SK-N-SH (cell line): ENCODE results near the gene TDG. TPM values are rescaled to one million over a fixed set of nuclear protein-coding genes. Genes with fewer than 3 reads are reported as not detected.
A peak's percentile ranks its signal among the peaks of the same experiment; 100 is the strongest.

ENCODE experiments used
- CTCF ChIA-PET: fragments of 300-600, 350-600 bp; formaldehyde crosslinking; extraction: SDS; loops from one replicate; lab custom pipeline; 2021; lab: Yijun Ruan, JAX
- POLR2A ChIA-PET: fragments of 350-600 bp; sonication (Branson Sonifier 250); formaldehyde crosslinking; extraction: SDS; loops from one replicate; lab custom pipeline; 2020; ENCODE audit warnings: antibody characterized with exemption, inconsistent platforms; lab: Yijun Ruan, JAX
- DNase-seq: peaks from one replicate; pipeline ENCODE4 v3.0.0; 2012
- H2AFZ ChIP-seq: fragments of 200-600 bp; sonication (generic); 2 replicates; pipeline ENCODE4 v1.8.1; 2016; ENCODE audit warnings: antibody characterized with exemption, mild to moderate bottlenecking, low read depth
- H3F3A ChIP-seq: fragments of 200-600 bp; sonication (generic); replicated peaks from 2 replicates; pipeline ENCODE3; 2016; ENCODE audit warnings: antibody characterized with exemption, mild to moderate bottlenecking; ENCODE audit not compliant: insufficient read depth
- H3K27ac ChIP-seq, 2 experiments: fragments of 200-500 bp in 1 of 2; fragments of 200-600 bp in 1 of 2; sonication (Bioruptor generic) in 1 of 2; sonication (generic), shearing (Covaris generic) in 1 of 2; 2 replicates each; pipeline versions ENCODE4 v1.5.1 to v1.6.1; 2014 to 2016; ENCODE audit warnings: low read depth in 2 of 2, inconsistent platforms in 1 of 2, low read length in 1 of 2, mild to moderate bottlenecking in 1 of 2, mixed read lengths in 1 of 2
- H3K27me3 ChIP-seq: fragments of 200-600 bp; sonication (generic), shearing (Covaris generic); 2 replicates; pipeline ENCODE4 v1.6.1; 2016; ENCODE audit warnings: mixed run types; ENCODE audit not compliant: insufficient read depth
- H3K36me3 ChIP-seq, 2 experiments: fragments of 200-500 bp in 1 of 2; fragments of 200-600 bp in 1 of 2; sonication (Bioruptor generic) in 1 of 2; sonication (generic) in 1 of 2; replicated peaks in 1 of 2; 2 replicates each; pipeline versions ENCODE3 to v1.5.1; 2014 to 2016; ENCODE audit warnings: low read length in 1 of 2, mild to moderate bottlenecking in 1 of 2; ENCODE audit not compliant: insufficient read depth in 2 of 2, control insufficient read depth in 1 of 2
- H3K4me1 ChIP-seq, 2 experiments: fragments of 200-500 bp in 1 of 2; fragments of 200-600 bp in 1 of 2; sonication (Bioruptor generic) in 1 of 2; sonication (generic), shearing (Covaris generic) in 1 of 2; 2 replicates each; pipeline versions ENCODE4 v1.5.1 to v1.6.1; 2014 to 2016; ENCODE audit warnings: low read depth in 1 of 2, low read length in 1 of 2, mixed run types in 1 of 2; ENCODE audit not compliant: insufficient read depth in 2 of 2, control insufficient read depth in 1 of 2
- H3K4me2 ChIP-seq: fragments of 200-600 bp; sonication (generic), shearing (Covaris generic); 2 replicates; pipeline ENCODE4 v1.6.1; 2017; ENCODE audit warnings: mixed run types
- H3K4me3 ChIP-seq, 2 experiments: fragments of 200-500 bp in 1 of 2; fragments of 200-600 bp in 1 of 2; sonication (Bioruptor generic) in 1 of 2; sonication (generic), shearing (Covaris generic) in 1 of 2; 2 replicates each; pipeline versions ENCODE4 v1.5.1 to v1.8.1; 2014 to 2016; ENCODE audit warnings: low read depth in 2 of 2, inconsistent platforms in 1 of 2, low read length in 1 of 2, mild to moderate bottlenecking in 1 of 2, mixed read lengths in 1 of 2, moderate library complexity in 1 of 2
- H3K79me2 ChIP-seq: fragments of 200-600 bp; sonication (generic); 2 replicates; pipeline ENCODE4 v1.8.1; 2017; ENCODE audit warnings: mild to moderate bottlenecking; ENCODE audit not compliant: insufficient read depth
- H3K9ac ChIP-seq: fragments of 200-600 bp; sonication (generic); 2 replicates; pipeline ENCODE4 v1.6.1; 2017; ENCODE audit warnings: mixed run types
- H3K9me2 ChIP-seq: fragments of 200-600 bp; sonication (generic); 2 replicates; pipeline ENCODE4 v1.6.1; 2017; ENCODE audit warnings: mixed run types
- H3K9me3 ChIP-seq: fragments of 200-600 bp; sonication (generic); 2 replicates; pipeline ENCODE4 v1.6.1; 2017; ENCODE audit warnings: mixed run types, mild to moderate bottlenecking, moderate library complexity
- H4K20me1 ChIP-seq: fragments of 200-600 bp; sonication (generic); 2 replicates; pipeline ENCODE4 v1.6.1; 2017; ENCODE audit warnings: mild to moderate bottlenecking, mixed run types; ENCODE audit not compliant: insufficient read depth
- EZH2phosphoT487 ChIP-seq: fragments of 200-600 bp; sonication (generic); IDR thresholded peaks from 2 replicates; pipeline ENCODE4 v1.6.1; 2017; ENCODE audit warnings: low read depth, mixed run types, mild to moderate bottlenecking, antibody characterized with exemption, moderate library complexity, borderline replicate concordance
- FOXJ3 ChIP-seq: sonication (generic); formaldehyde crosslinking; IDR thresholded peaks from 2 replicates; pipeline ENCODE4 v1.5.1; 2020; ENCODE audit warnings: mild to moderate bottlenecking, missing genetic modification reagents
- FOXM1 ChIP-seq: IDR thresholded peaks from 2 replicates; pipeline ENCODE4 v1.4.0; 2012; ENCODE audit warnings: low read depth, mild to moderate bottlenecking
- MAX ChIP-seq: IDR thresholded peaks from 2 replicates; pipeline ENCODE4 v1.4.0; 2012; ENCODE audit warnings: low read depth
- PBX3 ChIP-seq: IDR thresholded peaks from 2 replicates; pipeline ENCODE4; 2012
- RCOR1 ChIP-seq: fragments of 150-350 bp; IDR thresholded peaks from 2 replicates; pipeline ENCODE4 v1.6.1; 2017; ENCODE audit warnings: antibody characterized with exemption, low read length
- REST ChIP-seq: IDR thresholded peaks from 2 replicates; pipeline ENCODE4 v1.6.1; 2012; ENCODE audit warnings: mild to moderate bottlenecking, low read depth, low read length, moderate library complexity
- USF1 ChIP-seq: IDR thresholded peaks from 2 replicates; pipeline ENCODE4 v1.4.0; 2012; ENCODE audit warnings: low read depth, borderline replicate concordance
- WGBS: methylation state at CpG from one replicate; pipeline ENCODE4 v1.1.6; 2017; ENCODE audit warnings: low lambda C conversion rate; 5-methylcytosine and 5-hydroxymethylcytosine counted together
- polyA plus RNA-seq, 3 experiments: library from polyadenylated mRNA; depleted of rRNA; stranded (reverse); fragments of >200 nt; gene quantifications; 2 replicates each; pipeline ENCODE4 v1.2.3, GENCODE V29; 2012

The TDG gene
- polyA plus RNA-seq, 1 of the 3 experiments (the other 2 are of a cell fraction), result 11.3 TPM

GRCh38 chr12:103933237-103933636, 32.4 kb upstream of the TDG start:
- no peaks in the 10 kb centered on the region for H3K27me3 ChIP-seq
- H3K9me2 ChIP-seq, result no peaks in the 10 kb centered on the region
- TF ChIP-seq USF1, result peak; percentile 73
- TF ChIP-seq RCOR1, result no peak
- peak overlapping the region in 1 of 2 experiments; percentile 95; a peak in 2 of 4 replicates for H3K4me3 ChIP-seq
- H3F3A ChIP-seq, result peaks cover 11% of the 10 kb centered on the region
- peaks cover 76% of the 10 kb centered on the region for H3K79me2 ChIP-seq
- no peak overlapping the region for H2AFZ ChIP-seq
- H3K9ac ChIP-seq, result no peak overlapping the region
- H3K4me1 ChIP-seq, result peaks cover 21 to 22% of the 10 kb centered on the region in 2 experiments
- no peaks in the 10 kb centered on the region for H3K9me3 ChIP-seq
- WGBS, result 67% methylated on average over 2 of the region's 2 CpGs
- H3K36me3 ChIP-seq, result peaks cover 64 to 66% of the 10 kb centered on the region in 2 experiments
- peaks cover 23% of the 10 kb centered on the region for H4K20me1 ChIP-seq
- POLR2A ChIA-PET, result interaction anchor here (1.0 to 1.1 kb wide), 2 partner anchors 21 to 32 kb away, joined by 3 to 4 read pairs; partner anchors contain the start of gene TDG
- no peak overlapping the region for H3K27ac ChIP-seq
- CTCF ChIA-PET, result no interaction called here
- H3K4me2 ChIP-seq, result peak overlapping the region; percentile 94; the same call in 1 of the 2 replicates
- no peak for DNase-seq

- no peak overlapping the region for H2AFZ ChIP-seq
- H3K36me3 ChIP-seq, result peaks cover 96 to 98% of the 10 kb centered on the region in 2 experiments
- peaks cover 15 to 21% of the 10 kb centered on the region in 2 experiments for H3K4me1 ChIP-seq
- H3K27ac ChIP-seq, result no peak overlapping the region
- WGBS, result 96% methylated on average over 3 of the region's 3 CpGs
- peaks cover 65% of the 10 kb centered on the region for H3K79me2 ChIP-seq
- no peak for TF ChIP-seq FOXM1
- TF ChIP-seq REST, result no peak
- no peak for TF ChIP-seq EZH2phosphoT487
- TF ChIP-seq PBX3, result no peak
- no peak for TF ChIP-seq MAX
- TF ChIP-seq FOXJ3 (CRISPR knock-in tag), result no peak
- ChIA-PET CTCF (interaction anchor here (0.6 to 0.9 kb wide), 3 partner anchors 167 to 362 kb away, joined by 3 read pairs; no protein-coding TSS in a partner anchor), POLR2A (interaction anchor here (0.7 to 2.6 kb wide), 4 partner anchors 8 to 29 kb away, joined by 3 to 5 read pairs (median 5); partner anchors contain the start of gene TDG)
- H3K9me3 ChIP-seq, result no peaks in the 10 kb centered on the region
- no peaks in the 10 kb centered on the region for H3K9me2 ChIP-seq
- H3K4me3 ChIP-seq, result no peak overlapping the region
- peaks cover 20% of the 10 kb centered on the region for H4K20me1 ChIP-seq
- H3K27me3 ChIP-seq, result no peaks in the 10 kb centered on the region
- no peak for DNase-seq
- no peak overlapping the region for H3K9ac ChIP-seq
- H3F3A ChIP-seq, result peaks cover 22% of the 10 kb centered on the region
- no peak overlapping the region for H3K4me2 ChIP-seq
Observed at GRCh38 chr12:103936679-103937078, 29.0 kb upstream of the TDG start.
